ENCODE measurements around the gene MFRP. TPM values are rescaled to one million over a fixed set of nuclear protein-coding genes. Genes with fewer than 3 reads are reported as not detected.

MFRP gene
- polyA plus RNA-seq, 1 of the 3 experiments (the other 2 are of a cell fraction) = not detected

GRCh38 chr11:119345685-119346084 lies 820 bp downstream of the MFRP start (continued):
- no peak for TF ChIP-seq MEF2A (IDR thresholded peaks at IDR 0.05; ENCODE audit: borderline replicate concordance, low read depth)
- no peak for TF ChIP-seq CHD2 (IDR thresholded peaks at IDR 0.05; ENCODE audit: low read length, partially characterized antibody)
- TF ChIP-seq FOSL2 (IDR thresholded peaks at IDR 0.05; ENCODE audit: borderline replicate concordance, low read depth) = no peak
- TF ChIP-seq, protein P1, sequence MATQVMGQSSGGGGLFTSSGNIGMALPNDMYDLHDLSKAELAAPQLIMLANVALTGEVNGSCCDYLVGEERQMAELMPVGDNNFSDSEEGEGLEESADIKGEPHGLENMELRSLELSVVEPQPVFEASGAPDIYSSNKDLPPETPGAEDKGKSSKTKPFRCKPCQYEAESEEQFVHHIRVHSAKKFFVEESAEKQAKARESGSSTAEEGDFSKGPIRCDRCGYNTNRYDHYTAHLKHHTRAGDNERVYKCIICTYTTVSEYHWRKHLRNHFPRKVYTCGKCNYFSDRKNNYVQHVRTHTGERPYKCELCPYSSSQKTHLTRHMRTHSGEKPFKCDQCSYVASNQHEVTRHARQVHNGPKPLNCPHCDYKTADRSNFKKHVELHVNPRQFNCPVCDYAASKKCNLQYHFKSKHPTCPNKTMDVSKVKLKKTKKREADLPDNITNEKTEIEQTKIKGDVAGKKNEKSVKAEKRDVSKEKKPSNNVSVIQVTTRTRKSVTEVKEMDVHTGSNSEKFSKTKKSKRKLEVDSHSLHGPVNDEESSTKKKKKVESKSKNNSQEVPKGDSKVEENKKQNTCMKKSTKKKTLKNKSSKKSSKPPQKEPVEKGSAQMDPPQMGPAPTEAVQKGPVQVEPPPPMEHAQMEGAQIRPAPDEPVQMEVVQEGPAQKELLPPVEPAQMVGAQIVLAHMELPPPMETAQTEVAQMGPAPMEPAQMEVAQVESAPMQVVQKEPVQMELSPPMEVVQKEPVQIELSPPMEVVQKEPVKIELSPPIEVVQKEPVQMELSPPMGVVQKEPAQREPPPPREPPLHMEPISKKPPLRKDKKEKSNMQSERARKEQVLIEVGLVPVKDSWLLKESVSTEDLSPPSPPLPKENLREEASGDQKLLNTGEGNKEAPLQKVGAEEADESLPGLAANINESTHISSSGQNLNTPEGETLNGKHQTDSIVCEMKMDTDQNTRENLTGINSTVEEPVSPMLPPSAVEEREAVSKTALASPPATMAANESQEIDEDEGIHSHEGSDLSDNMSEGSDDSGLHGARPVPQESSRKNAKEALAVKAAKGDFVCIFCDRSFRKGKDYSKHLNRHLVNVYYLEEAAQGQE (IDR thresholded peaks at IDR 0.05; ENCODE audit: low read depth, low read length) = no peak
- TF ChIP-seq RCOR1 (IDR thresholded peaks at IDR 0.05; ENCODE audit: low read length) = no peak
- TF ChIP-seq GATA2 (CRISPR knock-in tag; IDR thresholded peaks at IDR 0.05) = no peak
- TF ChIP-seq ELF1 (IDR thresholded peaks at IDR 0.05) = no peak
- no peak for TF ChIP-seq JUND (IDR thresholded peaks at IDR 0.05)
- TF ChIP-seq SMC3 (IDR thresholded peaks at IDR 0.05; ENCODE audit: low read depth, low read length) = no peak
- no peak for TF ChIP-seq SIN3A (IDR thresholded peaks at IDR 0.05; ENCODE audit: borderline replicate concordance, low read depth, low read length)

DNA sequence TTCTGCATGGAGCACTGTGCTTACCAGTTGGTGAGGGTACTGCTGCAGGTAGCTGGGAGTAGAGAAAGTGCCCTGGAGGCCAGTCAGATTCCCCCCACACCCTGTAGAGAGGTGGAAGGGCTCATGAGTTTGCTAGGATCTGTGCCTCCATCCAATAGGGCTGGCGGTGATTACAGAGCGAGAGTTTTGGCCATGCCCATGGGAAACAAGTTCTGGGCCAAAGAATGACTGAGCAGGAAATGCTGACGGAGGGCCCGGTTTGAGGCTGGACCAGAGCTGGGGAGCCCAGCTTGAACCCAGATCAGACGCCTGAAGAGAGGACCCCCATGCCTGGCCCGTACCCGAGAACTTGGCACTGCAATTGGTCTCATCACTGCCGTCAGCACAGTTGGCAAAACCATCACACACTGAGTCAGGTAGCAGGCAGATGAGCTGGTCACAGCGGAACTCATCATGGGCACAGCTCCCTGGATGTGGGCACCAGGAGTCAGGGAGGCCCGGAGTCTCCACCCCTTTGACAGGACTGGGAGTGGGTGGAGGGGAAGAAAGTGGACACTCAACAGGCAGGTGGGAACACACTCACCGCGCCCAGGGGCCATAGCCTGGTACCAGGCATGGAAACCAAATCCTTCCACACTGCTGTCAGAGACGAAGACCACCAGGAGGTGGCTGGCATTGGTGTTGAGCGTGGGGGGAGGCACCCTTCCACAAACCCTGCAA lies 2.1 kb downstream of the MFRP start:
- Histone ChIP-seq H3K27ac (ENCODE audit: low read depth in 2 of 2, low read length in 1 of 2) (no peak overlapping the region), H3K9ac (no peak overlapping the region), H3K36me3 (replicated peaks in 1 of 2; ENCODE audit: control insufficient read depth in 1 of 2, insufficient read depth in 2 of 2, low read length in 1 of 2) (no peaks in the 10 kb centered on the region), H3F3A (replicated peaks; ENCODE audit: insufficient read depth) (no peaks in the 10 kb centered on the region), H3K9me2 (no peaks in the 10 kb centered on the region), H3K27me3 (ENCODE audit: insufficient read depth) (no peaks in the 10 kb centered on the region; the same call in 1 of the 2 replicates), H4K20me1 (ENCODE audit: insufficient read depth) (no peaks in the 10 kb centered on the region), H3K4me3 (ENCODE audit: low read depth in 2 of 2, low read length in 1 of 2) (no peak overlapping the region), H3K4me1 (ENCODE audit: control insufficient read depth in 1 of 2, insufficient read depth in 2 of 2, low read depth in 1 of 2, low read length in 1 of 2) (peaks cover 0 to 11% of the 10 kb centered on the region in 2 experiments; a peak in 1 of 4 replicates), H2AFZ (ENCODE audit: low read depth) (no peak overlapping the region), H3K4me2 (no peak overlapping the region), H3K79me2 (ENCODE audit: insufficient read depth) (no peaks in the 10 kb centered on the region), H3K9me3 (no peaks in the 10 kb centered on the region)
- WGBS (ENCODE audit: low lambda C conversion rate) = 69% methylated on average over 9 of the region's 14 CpGs
- ChIA-PET POLR2A (no interaction called here), CTCF (interaction anchor here (1.0 to 11.0 kb wide), 5 partner anchors 13 to 189 kb away, joined by 4 to 90 read pairs (median 85); no protein-coding TSS in a partner anchor)
- no peak for DNase-seq
- TF ChIP-seq, protein P2, sequence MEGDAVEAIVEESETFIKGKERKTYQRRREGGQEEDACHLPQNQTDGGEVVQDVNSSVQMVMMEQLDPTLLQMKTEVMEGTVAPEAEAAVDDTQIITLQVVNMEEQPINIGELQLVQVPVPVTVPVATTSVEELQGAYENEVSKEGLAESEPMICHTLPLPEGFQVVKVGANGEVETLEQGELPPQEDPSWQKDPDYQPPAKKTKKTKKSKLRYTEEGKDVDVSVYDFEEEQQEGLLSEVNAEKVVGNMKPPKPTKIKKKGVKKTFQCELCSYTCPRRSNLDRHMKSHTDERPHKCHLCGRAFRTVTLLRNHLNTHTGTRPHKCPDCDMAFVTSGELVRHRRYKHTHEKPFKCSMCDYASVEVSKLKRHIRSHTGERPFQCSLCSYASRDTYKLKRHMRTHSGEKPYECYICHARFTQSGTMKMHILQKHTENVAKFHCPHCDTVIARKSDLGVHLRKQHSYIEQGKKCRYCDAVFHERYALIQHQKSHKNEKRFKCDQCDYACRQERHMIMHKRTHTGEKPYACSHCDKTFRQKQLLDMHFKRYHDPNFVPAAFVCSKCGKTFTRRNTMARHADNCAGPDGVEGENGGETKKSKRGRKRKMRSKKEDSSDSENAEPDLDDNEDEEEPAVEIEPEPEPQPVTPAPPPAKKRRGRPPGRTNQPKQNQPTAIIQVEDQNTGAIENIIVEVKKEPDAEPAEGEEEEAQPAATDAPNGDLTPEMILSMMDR (IDR thresholded peaks at IDR 0.05) = no peak
- TF ChIP-seq FOSL2 (IDR thresholded peaks at IDR 0.05; ENCODE audit: borderline replicate concordance, low read depth) = no peak
- no peak for TF ChIP-seq TCF12 (IDR thresholded peaks at IDR 0.05)
- no peak for TF ChIP-seq RXRA (IDR thresholded peaks at IDR 0.05; ENCODE audit: borderline replicate concordance, low read depth)
- TF ChIP-seq FOXJ3 (CRISPR knock-in tag; IDR thresholded peaks at IDR 0.05) = no peak
- no peak for TF ChIP-seq NFIC (IDR thresholded peaks at IDR 0.05; ENCODE audit: borderline replicate concordance)
- TF ChIP-seq, protein P3, sequence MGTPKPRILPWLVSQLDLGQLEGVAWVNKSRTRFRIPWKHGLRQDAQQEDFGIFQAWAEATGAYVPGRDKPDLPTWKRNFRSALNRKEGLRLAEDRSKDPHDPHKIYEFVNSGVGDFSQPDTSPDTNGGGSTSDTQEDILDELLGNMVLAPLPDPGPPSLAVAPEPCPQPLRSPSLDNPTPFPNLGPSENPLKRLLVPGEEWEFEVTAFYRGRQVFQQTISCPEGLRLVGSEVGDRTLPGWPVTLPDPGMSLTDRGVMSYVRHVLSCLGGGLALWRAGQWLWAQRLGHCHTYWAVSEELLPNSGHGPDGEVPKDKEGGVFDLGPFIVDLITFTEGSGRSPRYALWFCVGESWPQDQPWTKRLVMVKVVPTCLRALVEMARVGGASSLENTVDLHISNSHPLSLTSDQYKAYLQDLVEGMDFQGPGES (IDR thresholded peaks at IDR 0.05; ENCODE audit: low read depth, low read length) = no peak
- TF ChIP-seq EZH2phosphoT487 (IDR thresholded peaks at IDR 0.05; ENCODE audit: borderline replicate concordance, low read depth) = no peak
- TF ChIP-seq SIN3A (IDR thresholded peaks at IDR 0.05; ENCODE audit: borderline replicate concordance, low read depth, low read length) = no peak
- TF ChIP-seq GATA2 (CRISPR knock-in tag; IDR thresholded peaks at IDR 0.05) = no peak
- TF ChIP-seq RCOR1 (IDR thresholded peaks at IDR 0.05; ENCODE audit: low read length) = no peak
- TF ChIP-seq MEF2A (IDR thresholded peaks at IDR 0.05; ENCODE audit: borderline replicate concordance, low read depth) = no peak
- no peak for TF ChIP-seq CHD2 (IDR thresholded peaks at IDR 0.05; ENCODE audit: low read length, partially characterized antibody)
- TF ChIP-seq, protein P4, sequence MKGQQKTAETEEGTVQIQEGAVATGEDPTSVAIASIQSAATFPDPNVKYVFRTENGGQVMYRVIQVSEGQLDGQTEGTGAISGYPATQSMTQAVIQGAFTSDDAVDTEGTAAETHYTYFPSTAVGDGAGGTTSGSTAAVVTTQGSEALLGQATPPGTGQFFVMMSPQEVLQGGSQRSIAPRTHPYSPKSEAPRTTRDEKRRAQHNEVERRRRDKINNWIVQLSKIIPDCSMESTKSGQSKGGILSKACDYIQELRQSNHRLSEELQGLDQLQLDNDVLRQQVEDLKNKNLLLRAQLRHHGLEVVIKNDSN (IDR thresholded peaks at IDR 0.05; ENCODE audit: borderline replicate concordance, low read depth) = no peak
- TF ChIP-seq, protein P5, sequence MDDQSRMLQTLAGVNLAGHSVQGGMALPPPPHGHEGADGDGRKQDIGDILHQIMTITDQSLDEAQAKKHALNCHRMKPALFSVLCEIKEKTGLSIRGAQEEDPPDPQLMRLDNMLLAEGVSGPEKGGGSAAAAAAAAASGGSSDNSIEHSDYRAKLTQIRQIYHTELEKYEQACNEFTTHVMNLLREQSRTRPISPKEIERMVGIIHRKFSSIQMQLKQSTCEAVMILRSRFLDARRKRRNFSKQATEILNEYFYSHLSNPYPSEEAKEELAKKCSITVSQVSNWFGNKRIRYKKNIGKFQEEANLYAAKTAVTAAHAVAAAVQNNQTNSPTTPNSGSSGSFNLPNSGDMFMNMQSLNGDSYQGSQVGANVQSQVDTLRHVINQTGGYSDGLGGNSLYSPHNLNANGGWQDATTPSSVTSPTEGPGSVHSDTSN (IDR thresholded peaks at IDR 0.05) = no peak
- no peak for TF ChIP-seq SMC3 (IDR thresholded peaks at IDR 0.05; ENCODE audit: low read depth, low read length)
- no peak for TF ChIP-seq USF2 (IDR thresholded peaks at IDR 0.05; ENCODE audit: borderline replicate concordance, low read depth, low read length)
